Left ventricle myocardium inferior (tissue), 1 donor: ENCODE results near the gene SLC17A2. TPM values are rescaled to one million over a fixed set of nuclear protein-coding genes. Genes with fewer than 3 reads are reported as not detected.

Experiments used
- DNase-seq: peaks from one replicate; pipeline ENCODE4 v3.0.0-alpha.2; 2020
- H3K27ac ChIP-seq: fragments of 200-600 bp; replicated peaks from 2 replicates; pipeline ENCODE4 v1.8.0; 2021
- H3K27me3 ChIP-seq: fragments of 200-600 bp; 2 replicates; pipeline ENCODE4 v1.8.0; 2021; ENCODE audit warnings: low read depth
- H3K36me3 ChIP-seq: fragments of 200-600 bp; 2 replicates; pipeline ENCODE4 v1.8.0; 2021
- H3K4me1 ChIP-seq: fragments of 200-600 bp; 2 replicates; pipeline ENCODE4 v1.8.0; 2021
- H3K4me3 ChIP-seq: fragments of 200-600 bp; 2 replicates; pipeline ENCODE4 v1.8.0; 2021; ENCODE audit warnings: mild to moderate bottlenecking, moderate library complexity
- H3K9me3 ChIP-seq: fragments of 200-600 bp; replicated peaks from 2 replicates; pipeline ENCODE4 v1.8.0; 2021
- CTCF ChIP-seq: fragments of 200-600 bp; IDR thresholded peaks from 2 replicates; pipeline ENCODE4 v1.8.0; 2021; ENCODE audit warnings: antibody characterized with exemption, mild to moderate bottlenecking, borderline replicate concordance
- intact Hi-C: fragments of 100-400 bp; cut with micrococcal nuclease; formaldehyde crosslinking; loops from one replicate; pipeline ENCODE4 v1.11.0; 2022
- total RNA-seq: library from RNA; stranded (reverse); fragmentation: NEBNext Ultra II Directional; extraction: Animal tissue kit (Norgen Biotek cat#: 25700); gene quantifications from one replicate; pipeline ENCODE4 v1.2.1, GENCODE V29; 2021
- donor health status: DM: no; HTN: yes; CAD: no; lungs with severe emphysema.

Gene SLC17A2
- total RNA-seq, 1 donor from 2014 or later: not detected

- peaks cover 89% of the 10 kb centered on the region for H3K36me3 ChIP-seq
- intact Hi-C loops: no loop called here
- peak overlapping the region; percentile 60 for H3K27ac ChIP-seq
- H3K4me3 ChIP-seq: no peak overlapping the region
- H3K27me3 ChIP-seq: no peaks in the 10 kb centered on the region
- TF ChIP-seq CTCF: no peak
- peaks cover 50% of the 10 kb centered on the region for H3K4me1 ChIP-seq
- DNase-seq: no peak
- no peaks in the 10 kb centered on the region for H3K9me3 ChIP-seq
Observed at GRCh38 chr6:25971187-25971821, 40.8 kb upstream of the SLC17A2 start.

GRCh38 chr6:25968769-25969168 is 38.3 kb upstream of the SLC17A2 start:
- no peak overlapping the region for H3K27ac ChIP-seq
- intact Hi-C loops: no loop called here

GRCh38 chr6:25966711-25967110 is 36.2 kb upstream of the SLC17A2 start:
- no peak for DNase-seq
- peaks cover 62% of the 10 kb centered on the region for H3K36me3 ChIP-seq
- no peak overlapping the region for H3K4me3 ChIP-seq
- no peak overlapping the region for H3K27ac ChIP-seq
- intact Hi-C loops: no loop called here
- no peaks in the 10 kb centered on the region for H3K27me3 ChIP-seq
- TF ChIP-seq CTCF: no peak
- no peaks in the 10 kb centered on the region for H3K9me3 ChIP-seq
- H3K4me1 ChIP-seq: peaks cover 83% of the 10 kb centered on the region

More at GRCh38 chr6:25968769-25969168, 38.3 kb upstream of the SLC17A2 start:
- no peaks in the 10 kb centered on the region for H3K9me3 ChIP-seq
- no peak overlapping the region for H3K4me3 ChIP-seq
- H3K27me3 ChIP-seq: no peaks in the 10 kb centered on the region
- no peak for DNase-seq
- no peak for TF ChIP-seq CTCF
- H3K36me3 ChIP-seq: peaks cover 83% of the 10 kb centered on the region
- peaks cover 75% of the 10 kb centered on the region for H3K4me1 ChIP-seq

- no peaks in the 10 kb centered on the region for H3K27me3 ChIP-seq
- H3K4me1 ChIP-seq: peaks cover 72% of the 10 kb centered on the region
- H3K9me3 ChIP-seq: peaks cover 9% of the 10 kb centered on the region
- no peak overlapping the region for H3K27ac ChIP-seq
- intact Hi-C loops: no loop called here
- peak overlapping the region; percentile 75 for H3K4me3 ChIP-seq
- H3K36me3 ChIP-seq: peaks cover 49% of the 10 kb centered on the region
- no peak for DNase-seq
- TF ChIP-seq CTCF: no peak
Observed at GRCh38 chr6:25965058-25965457, 34.6 kb upstream of the SLC17A2 start.

- Histone ChIP-seq H3K36me3 (peaks cover 38% of the 10 kb centered on the region), H3K27ac (peak overlapping the region; percentile 94), H3K9me3 (peaks cover 17% of the 10 kb centered on the region), H3K4me3 (peak overlapping the region; percentile 75), H3K27me3 (no peaks in the 10 kb centered on the region), H3K4me1 (peaks cover 65% of the 10 kb centered on the region)
- intact Hi-C loops: no loop called here
- TF ChIP-seq CTCF: no peak
- no peak for DNase-seq
Observed at GRCh38 chr6:25963426-25964123, 33.1 kb upstream of the SLC17A2 start.
